ENCODE measurements around the gene MOB3A. TPM values are rescaled to one million over a fixed set of nuclear protein-coding genes. Genes with fewer than 3 reads are reported as not detected.
A peak's percentile ranks its signal among the peaks of the same experiment; 100 is the strongest.

Gene MOB3A
- total and polyA plus RNA-seq, 2 of the 13 experiments (the other 11 are each of a cell fraction or from before 2014, with no cell fraction given), result 3.5 to 17.8 TPM

- TF ChIP-seq DNMT1 (CRISPR knock-in tag; IDR thresholded peaks at IDR 0.05) (no peak), ZNF670 (CRISPR knock-in tag; IDR thresholded peaks at IDR 0.05; ENCODE audit: borderline replicate concordance) (no peak), ZNF543 (CRISPR knock-in tag; IDR thresholded peaks at IDR 0.05) (peak; percentile 56; the same call in 1 of the 2 replicates), ZNF296 (CRISPR knock-in tag; conservative IDR thresholded peaks at IDR 0.05) (peak; percentile 92), HNRNPH1 (optimal IDR thresholded peaks at IDR 0.05; ENCODE audit: low read depth, low read length) (no peak), IRF2 (CRISPR knock-in tag; IDR thresholded peaks at IDR 0.05) (no peak), MTA3 (CRISPR knock-in tag; IDR thresholded peaks at IDR 0.05) (no peak), TARDBP (CRISPR knock-in tag; IDR thresholded peaks at IDR 0.05) (no peak), ZNF800 (CRISPR knock-in tag; IDR thresholded peaks at IDR 0.05) (0 out of 2 replicates have a peak, but pooled peaks have one; percentile 30), MAFG (CRISPR knock-in tag; IDR thresholded peaks at IDR 0.05) (no peak), PAX8 (CRISPR knock-in tag; IDR thresholded peaks at IDR 0.05; ENCODE audit: borderline replicate concordance) (no peak), ZSCAN25 (CRISPR knock-in tag; IDR thresholded peaks at IDR 0.05) (0 out of 2 replicates have a peak, but pooled peaks have one; percentile 28), ZNF781 (CRISPR knock-in tag; IDR thresholded peaks at IDR 0.05; ENCODE audit: borderline replicate concordance, not compliant biosample characterization) (no peak), ZNF354B (CRISPR knock-in tag; IDR thresholded peaks at IDR 0.05) (no peak), RARA (CRISPR knock-in tag; IDR thresholded peaks at IDR 0.05) (peak; percentile 54), ZNF780A (CRISPR knock-in tag; IDR thresholded peaks at IDR 0.05) (no peak), ZNF607 (CRISPR knock-in tag; IDR thresholded peaks at IDR 0.05; ENCODE audit: borderline replicate concordance) (no peak), RFXANK (CRISPR knock-in tag; IDR thresholded peaks at IDR 0.05) (no peak), ZNF547 (CRISPR knock-in tag; IDR thresholded peaks at IDR 0.05) (peak; percentile 48; the same call in 1 of the 2 replicates), ZBTB14 (CRISPR knock-in tag; IDR thresholded peaks at IDR 0.05) (no peak), HNRNPL (IDR thresholded peaks at IDR 0.05; ENCODE audit: low read depth, low read length) (peak; percentile 58; the same call in 1 of the 2 replicates), SIX1 (CRISPR knock-in tag; IDR thresholded peaks at IDR 0.05; ENCODE audit: borderline replicate concordance) (no peak), ZNF280B (CRISPR knock-in tag; IDR thresholded peaks at IDR 0.05; ENCODE audit: borderline replicate concordance) (no peak; the same call in 1 of the 2 replicates), MXD3 (CRISPR knock-in tag; IDR thresholded peaks at IDR 0.05) (no peak), KDM6A (CRISPR knock-in tag; IDR thresholded peaks at IDR 0.05; ENCODE audit: low read depth) (no peak), SMAD1 (CRISPR knock-in tag; IDR thresholded peaks at IDR 0.05; ENCODE audit: borderline replicate concordance, low read depth) (no peak), ZNF567 (CRISPR knock-in tag; IDR thresholded peaks at IDR 0.05; ENCODE audit: borderline replicate concordance) (no peak)
Measured at GRCh38 chr19:2064788-2065524, 31.2 kb downstream of the MOB3A start (continued).

Data from HepG2 (cell line).